Keratinocyte (primary cell): ENCODE data around the gene LRP1B.

ENCODE experiments used
- CTCF ChIP-seq, 3 experiments: IDR thresholded peaks in 1 of 3; conservative IDR thresholded peaks in 1 of 3; optimal IDR thresholded peaks in 1 of 3; 2 replicates in 2 of 3; 3 replicates in 1 of 3; pipeline versions ENCODE3 to v1.5.1; 2011; ENCODE audit warnings: low read length in 3 of 3, mild to moderate bottlenecking in 3 of 3, moderate library complexity in 2 of 3, control low read depth in 1 of 3, inconsistent platforms in 1 of 3; ENCODE audit not compliant: insufficient read depth in 2 of 3; ENCODE audit errors: extremely low read depth in 1 of 3
- EZH2 ChIP-seq: IDR thresholded peaks from one replicate; pipeline ENCODE4 v1.6.1; 2012; ENCODE audit warnings: inconsistent platforms, mild to moderate bottlenecking, low read length, moderate library complexity

- TF ChIP-seq CTCF (optimal IDR thresholded peaks at IDR 0.05 in 1 of 3, IDR thresholded peaks at IDR 0.05 in 1 of 3, conservative IDR thresholded peaks at IDR 0.05 in 1 of 3; ENCODE audit: extremely low read depth in 1 of 3, insufficient read depth in 2 of 3, low read length in 3 of 3) (no peak), EZH2 (no peak)
These were observed 171.8 kb downstream of the LRP1B start for GRCh38 chr2:141959016-141959415.
